Measurements from ENCODE around the gene GNG12.
"Not testable (repeated sequence)": the region's sequence is repeated elsewhere in the genome, so short reads cannot be mapped to it uniquely, and the experiment has no call there.

Gene GNG12

GRCh38 chr1:67679691-67680090 is 153.6 kb downstream of the GNG12 start:
- DNase-seq (ENCODE audit: low read depth), result no peak

GRCh38 chr1:67677930-67678329 is 155.3 kb downstream of the GNG12 start:
- DNase-seq (ENCODE audit: low read depth), result no peak

GRCh38 chr1:67677408-67677807 is 155.9 kb downstream of the GNG12 start:
- no peak for DNase-seq (ENCODE audit: low read depth)

DNA sequence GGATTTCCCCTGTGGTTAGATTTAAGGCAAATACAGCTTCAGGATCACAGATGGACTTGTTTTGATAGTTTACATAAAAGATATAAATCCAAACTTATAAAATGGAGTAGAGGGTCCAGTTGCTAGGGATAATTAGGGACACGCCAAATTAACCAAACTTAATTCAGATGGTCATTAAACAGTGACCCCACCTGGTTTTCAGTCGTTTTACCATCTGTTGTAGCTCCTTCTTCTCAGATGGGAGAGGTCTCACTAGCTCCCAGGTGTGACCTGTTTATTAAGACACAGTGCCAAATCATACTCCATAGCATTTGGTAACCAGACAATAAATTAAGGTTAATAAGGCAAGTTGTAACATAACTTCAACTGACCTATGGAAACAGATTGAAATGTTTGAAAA is 156.3 kb downstream of the GNG12 start:
- DNase-seq (ENCODE audit: low read depth), result no peak

- no peak for DNase-seq (ENCODE audit: low read depth)
Observed at GRCh38 chr1:67676287-67676686, 157.0 kb downstream of the GNG12 start.

GRCh38 chr1:67675800-67676199 is 157.5 kb downstream of the GNG12 start:
- no peak for DNase-seq (ENCODE audit: low read depth)

- DNase-seq (ENCODE audit: low read depth), result no peak
Observed at GRCh38 chr1:67674260-67675011, 158.8 kb downstream of the GNG12 start.

GRCh38 chr1:67673468-67674201 is 159.6 kb downstream of the GNG12 start:
- no peak for DNase-seq (ENCODE audit: low read depth)

GRCh38 chr1:67672260-67672803 is 160.9 kb downstream of the GNG12 start:
- no peak for DNase-seq (ENCODE audit: low read depth)

DNA sequence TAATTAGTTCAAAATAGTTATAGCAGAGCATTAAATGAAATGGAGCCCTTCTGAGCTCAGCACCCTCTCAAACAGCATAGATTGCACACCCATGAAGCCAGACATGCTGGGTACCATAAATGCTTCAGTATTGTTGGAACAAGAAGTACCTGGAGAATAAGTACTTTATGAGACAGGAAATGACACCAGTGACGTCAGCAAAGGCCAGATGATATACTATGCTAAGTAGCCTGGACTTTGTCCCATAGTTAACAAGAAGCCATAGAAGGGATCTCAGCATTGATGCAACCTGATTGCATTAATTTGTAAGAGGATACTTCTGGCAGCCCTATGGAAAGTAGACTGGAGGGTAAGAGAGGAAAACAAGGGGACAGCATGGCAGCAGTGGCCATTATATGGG is 164.6 kb downstream of the GNG12 start:
- DNase-seq (ENCODE audit: low read depth), result no peak

DNA sequence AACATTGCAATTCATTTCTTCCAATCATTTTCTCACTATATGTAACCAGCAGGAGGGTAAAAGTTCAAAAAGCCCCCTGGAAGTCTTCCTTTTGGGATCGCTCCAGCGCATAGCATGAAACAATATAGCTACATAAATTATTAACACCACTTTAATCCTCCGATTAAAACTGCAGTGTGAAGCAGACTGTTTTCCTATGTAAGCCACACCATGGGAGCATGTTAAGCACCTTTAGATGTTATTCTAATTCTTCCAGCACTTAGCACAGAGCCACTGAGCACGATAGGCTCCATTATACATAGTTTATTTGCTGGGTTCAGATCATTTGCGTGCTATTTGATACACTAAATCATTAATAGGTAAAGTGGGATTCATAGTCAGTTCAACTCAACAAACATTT is 166.6 kb downstream of the GNG12 start:
- DNase-seq (ENCODE audit: low read depth), result no peak

- not testable (repeated sequence) for DNase-seq (ENCODE audit: low read depth)
Observed at GRCh38 chr1:67665307-67665706, 168.0 kb downstream of the GNG12 start.

GRCh38 chr1:67664048-67664447 is 169.2 kb downstream of the GNG12 start:
- no peak for DNase-seq (ENCODE audit: low read depth)

DNA sequence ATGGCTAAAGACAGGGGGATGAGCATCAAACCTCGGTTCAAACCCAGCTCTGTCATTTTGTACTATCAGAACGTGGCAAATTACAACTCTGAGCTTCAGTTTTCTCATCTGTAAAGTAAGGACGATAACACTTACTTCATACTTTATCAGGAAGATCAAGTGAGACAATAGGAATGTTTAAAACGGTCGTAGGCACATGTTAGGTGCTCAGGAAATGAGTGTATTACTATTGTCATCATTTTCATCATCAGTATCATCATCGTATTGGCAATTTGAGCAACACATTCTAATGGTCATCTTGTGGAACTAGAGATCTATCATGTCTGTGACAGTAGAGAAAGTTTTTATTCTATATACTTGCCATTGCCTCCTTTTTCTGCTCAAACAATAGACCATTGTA is 170.4 kb downstream of the GNG12 start:
- no peak for DNase-seq (ENCODE audit: low read depth)

DNA sequence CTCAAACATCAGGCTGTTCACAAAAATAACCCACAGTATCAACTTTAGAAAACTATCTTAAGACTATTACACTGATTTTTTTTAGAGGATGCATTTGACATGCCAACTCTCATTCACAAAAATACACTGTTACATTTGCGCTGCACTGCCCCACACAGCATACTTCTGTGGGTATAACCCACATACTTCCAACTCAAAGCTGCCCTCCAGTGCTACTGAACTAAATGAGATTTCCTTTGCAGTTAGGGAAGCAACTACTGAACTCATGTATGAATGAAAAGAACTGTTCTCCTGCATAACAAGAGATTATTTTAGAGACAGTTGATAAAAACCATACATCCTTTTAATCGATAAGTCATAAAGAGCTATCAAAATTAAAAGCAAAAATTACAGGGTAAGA is 174.0 kb downstream of the GNG12 start:
- DNase-seq (ENCODE audit: low read depth), result no peak

- not testable (repeated sequence) for DNase-seq (ENCODE audit: low read depth)
Observed at GRCh38 chr1:67657152-67657551, 176.1 kb downstream of the GNG12 start.

DNA sequence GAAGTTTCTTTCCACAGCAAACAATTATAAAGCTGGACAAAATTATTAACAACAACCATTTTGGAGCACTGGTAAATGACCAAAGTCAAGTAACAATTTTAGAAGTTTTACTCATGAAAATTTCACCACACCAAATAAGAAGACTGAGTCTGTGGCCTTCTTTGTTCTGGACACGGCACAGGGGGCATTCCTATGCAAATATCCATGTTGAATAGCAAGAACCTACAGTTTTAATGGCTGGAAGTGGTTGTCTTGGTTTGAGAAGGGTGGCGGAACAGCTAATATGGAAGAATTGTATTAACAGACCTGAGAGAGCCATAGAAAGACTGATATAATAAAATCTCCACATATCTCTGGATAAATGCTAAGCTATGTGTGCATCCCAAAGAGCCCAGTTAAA is 177.7 kb downstream of the GNG12 start:
- no peak for DNase-seq (ENCODE audit: low read depth)

GRCh38 chr1:67653304-67653703 is 180.0 kb downstream of the GNG12 start:
- DNase-seq (ENCODE audit: low read depth), result no peak

DNA sequence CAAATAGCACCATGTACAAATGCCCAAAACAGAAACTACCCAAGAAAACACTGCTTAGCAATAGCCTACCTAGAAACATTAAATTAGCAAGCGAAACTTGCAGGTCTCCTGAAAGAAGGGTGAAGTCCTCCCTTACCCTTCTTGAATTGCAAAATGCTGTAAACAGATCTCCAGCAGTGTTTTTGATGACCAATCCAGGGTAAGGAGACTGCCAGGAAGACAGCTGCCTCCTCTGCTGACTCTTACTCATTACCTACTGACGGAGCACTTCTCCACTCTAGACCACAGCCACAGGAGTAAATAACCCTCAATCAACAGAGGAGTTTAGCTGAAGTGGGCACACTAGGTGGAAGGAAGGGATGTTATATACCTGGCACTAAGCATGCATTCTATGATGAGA is 180.5 kb downstream of the GNG12 start:
- no peak for DNase-seq (ENCODE audit: low read depth)
